ENCODE measurements around the gene HTR2B.
A peak's percentile ranks its signal among the peaks of the same experiment; 100 is the strongest.
"Not testable (repeated sequence)": the region's sequence is repeated elsewhere in the genome, so short reads cannot be mapped to it uniquely, and the experiment has no call there.

The HTR2B gene

DNA sequence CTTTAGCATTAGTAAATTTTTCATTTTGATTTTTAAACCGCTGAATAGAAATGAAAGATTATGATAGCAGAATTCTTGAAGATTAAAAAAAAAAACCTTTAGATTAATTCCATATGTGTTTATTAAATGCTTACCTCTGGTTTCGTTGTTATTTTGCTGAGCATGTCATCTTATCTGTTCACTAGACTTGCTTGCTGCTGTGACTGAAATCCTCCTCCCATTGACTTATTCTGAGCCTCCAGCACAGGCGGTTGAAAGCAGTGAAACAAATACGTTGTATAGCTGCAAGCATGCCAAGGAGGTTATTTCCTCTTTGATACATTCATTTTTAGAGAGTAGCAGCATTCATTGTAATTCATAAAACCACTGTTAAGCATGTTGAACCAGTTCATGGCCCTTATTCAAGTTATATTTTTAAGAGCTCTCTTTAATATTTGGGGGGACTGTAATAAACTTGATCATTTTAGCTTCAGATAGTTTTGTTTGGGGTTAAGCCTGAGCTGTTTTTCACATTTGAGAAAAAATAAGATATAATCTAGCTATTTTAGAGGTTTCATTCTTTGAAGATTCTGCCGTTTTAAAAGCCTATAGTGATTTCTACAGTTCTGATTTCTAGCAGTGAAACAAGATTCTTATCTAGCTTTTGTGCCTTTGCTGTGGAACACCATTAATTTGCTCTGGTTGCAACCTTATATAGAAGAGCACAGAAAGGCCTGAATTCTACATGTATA lies at the start of gene HTR2B:
Gene HTR2B (minus strand): TSS at position 205 of the 731 bp plus-strand sequence. CDS start 1,278 bp downstream, outside the sequence.
- no peak for DNase-seq

- no peak for DNase-seq
Observed at GRCh38 chr2:231174211-231174651, 49.4 kb upstream of the HTR2B start.

GRCh38 chr2:231172025-231172424 lies 47.2 kb upstream of the HTR2B start:
- no peak for DNase-seq

DNA sequence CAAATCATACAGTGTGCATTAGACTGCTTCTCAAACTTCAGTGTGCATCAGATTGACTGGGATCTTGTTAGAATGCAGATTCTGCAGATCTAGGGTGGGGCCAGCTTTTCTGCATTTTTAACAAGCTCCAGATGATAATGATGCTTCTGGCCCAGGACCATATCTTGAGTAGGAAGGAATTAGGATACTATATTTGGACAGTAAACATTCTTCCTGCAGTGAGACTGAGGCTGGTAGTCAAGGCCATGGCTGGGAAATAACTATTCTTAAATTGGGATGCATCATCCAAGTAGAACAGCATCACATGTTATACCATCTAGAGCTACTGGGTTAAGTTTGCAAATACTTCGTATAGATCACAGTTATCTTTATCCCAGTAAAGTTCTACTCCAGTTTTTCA lies 45.2 kb upstream of the HTR2B start:
- no peak for DNase-seq

GRCh38 chr2:231169488-231169887 lies 44.6 kb upstream of the HTR2B start:
- DNase-seq = no peak

GRCh38 chr2:231168460-231169139 lies 43.8 kb upstream of the HTR2B start:
- no peak for DNase-seq

- no peak for DNase-seq
Observed at GRCh38 chr2:231167745-231168459, 43.1 kb upstream of the HTR2B start.

GRCh38 chr2:231163414-231164095 lies 38.7 kb upstream of the HTR2B start:
- DNase-seq = no peak

DNA sequence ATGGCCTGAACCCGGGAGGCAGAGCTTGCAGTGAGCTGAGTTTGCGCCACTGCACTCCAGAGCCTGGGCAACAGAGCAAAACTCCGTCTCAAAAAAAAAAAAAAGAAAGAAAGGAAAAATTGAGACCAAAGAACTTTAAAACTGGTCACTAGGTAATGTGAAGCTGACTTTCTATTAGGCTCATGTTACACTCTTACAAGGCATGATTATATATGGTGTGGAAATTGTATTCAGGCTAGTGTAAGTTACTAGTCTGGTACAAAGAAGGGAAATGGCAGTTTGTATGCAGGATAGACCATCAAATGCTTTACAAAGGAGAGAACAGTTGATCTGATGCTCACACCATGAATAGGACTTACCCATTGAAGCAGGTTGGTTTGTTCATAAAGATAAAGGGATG lies 38.2 kb upstream of the HTR2B start:
- no peak for DNase-seq

DNA sequence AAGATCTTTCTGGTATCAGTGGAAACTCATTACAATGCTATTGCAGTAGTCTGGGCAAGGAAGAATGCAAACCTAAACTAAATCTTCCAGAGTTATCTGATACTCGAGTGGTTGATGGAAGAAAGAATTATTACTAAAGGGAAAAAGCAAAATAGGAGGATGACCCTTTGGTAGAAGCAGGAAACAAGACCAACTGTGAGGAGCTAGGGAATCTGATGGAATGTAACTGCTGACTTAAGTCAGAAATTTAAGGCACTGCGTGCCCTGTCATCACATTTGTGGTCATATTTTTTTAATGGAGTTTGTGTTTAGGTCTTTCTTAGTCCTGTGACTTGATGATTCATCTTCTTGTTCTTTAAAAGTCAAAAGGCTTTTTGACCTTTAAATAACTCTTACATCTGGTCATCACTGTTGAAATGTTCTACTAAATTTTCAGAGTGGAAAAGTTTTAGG lies 37.1 kb upstream of the HTR2B start:
- no peak for DNase-seq

DNA sequence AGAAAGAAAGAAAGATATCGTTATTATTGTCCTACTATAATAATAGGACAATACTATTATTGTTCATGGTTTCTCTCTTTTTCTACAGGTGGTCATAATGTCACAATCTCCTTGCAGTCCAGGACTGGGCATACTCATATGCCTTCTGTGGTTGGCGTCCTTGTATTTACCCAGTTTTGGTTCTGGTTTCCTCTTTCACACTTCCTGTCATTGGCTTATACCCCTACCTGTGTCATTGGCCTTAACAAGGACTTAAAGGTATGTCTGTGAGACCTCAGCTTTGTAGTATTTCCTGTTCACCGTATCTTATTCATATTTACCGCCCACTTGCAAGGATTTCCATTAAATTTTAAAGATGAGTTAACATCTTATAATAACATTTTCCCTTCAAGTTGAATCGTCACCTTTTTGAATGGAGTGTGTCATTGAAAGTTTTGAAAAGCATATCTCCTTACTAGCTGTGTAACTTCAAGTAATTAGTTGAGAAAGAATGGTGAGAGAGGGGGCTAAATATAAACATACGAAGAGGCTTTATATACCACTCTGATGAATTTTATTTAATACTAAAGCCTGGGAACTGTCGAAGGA lies 36.5 kb upstream of the HTR2B start:
- DNase-seq = no peak

DNA sequence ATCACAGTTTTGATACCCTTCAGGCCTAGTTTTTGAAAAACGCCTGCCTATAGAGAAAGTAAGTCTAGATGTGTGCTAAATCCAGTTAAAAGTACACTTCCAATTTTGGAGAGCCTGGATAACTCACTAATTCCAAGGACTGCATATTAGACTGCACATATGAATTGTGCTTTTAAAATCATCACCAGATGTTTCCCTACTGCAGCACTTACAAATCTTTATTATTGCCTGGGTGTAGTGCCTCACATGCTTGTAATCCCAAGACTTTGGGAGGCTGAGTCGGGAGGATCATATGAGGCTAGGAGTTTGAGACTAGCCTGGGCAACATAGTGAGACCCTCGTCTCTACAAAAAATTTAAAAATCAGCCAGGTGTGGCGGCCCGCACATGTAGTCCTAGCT lies 35.9 kb upstream of the HTR2B start:
- no peak for DNase-seq

GRCh38 chr2:231159306-231159705 lies 34.5 kb upstream of the HTR2B start:
- no peak for DNase-seq

GRCh38 chr2:231152800-231153557 lies 28.1 kb upstream of the HTR2B start:
- no peak for DNase-seq

- no peak for DNase-seq
Observed at GRCh38 chr2:231146665-231147064, 21.8 kb upstream of the HTR2B start.

GRCh38 chr2:231144896-231145295 lies 20.1 kb upstream of the HTR2B start:
- DNase-seq = no peak

- DNase-seq = not testable (repeated sequence)
Observed at GRCh38 chr2:231140808-231141207, 16.0 kb upstream of the HTR2B start.

GRCh38 chr2:231139796-231140195 lies 15.0 kb upstream of the HTR2B start:
- no peak for DNase-seq

GRCh38 chr2:231138699-231139098 lies 13.9 kb upstream of the HTR2B start:
- peak; percentile 44 for DNase-seq

DNA sequence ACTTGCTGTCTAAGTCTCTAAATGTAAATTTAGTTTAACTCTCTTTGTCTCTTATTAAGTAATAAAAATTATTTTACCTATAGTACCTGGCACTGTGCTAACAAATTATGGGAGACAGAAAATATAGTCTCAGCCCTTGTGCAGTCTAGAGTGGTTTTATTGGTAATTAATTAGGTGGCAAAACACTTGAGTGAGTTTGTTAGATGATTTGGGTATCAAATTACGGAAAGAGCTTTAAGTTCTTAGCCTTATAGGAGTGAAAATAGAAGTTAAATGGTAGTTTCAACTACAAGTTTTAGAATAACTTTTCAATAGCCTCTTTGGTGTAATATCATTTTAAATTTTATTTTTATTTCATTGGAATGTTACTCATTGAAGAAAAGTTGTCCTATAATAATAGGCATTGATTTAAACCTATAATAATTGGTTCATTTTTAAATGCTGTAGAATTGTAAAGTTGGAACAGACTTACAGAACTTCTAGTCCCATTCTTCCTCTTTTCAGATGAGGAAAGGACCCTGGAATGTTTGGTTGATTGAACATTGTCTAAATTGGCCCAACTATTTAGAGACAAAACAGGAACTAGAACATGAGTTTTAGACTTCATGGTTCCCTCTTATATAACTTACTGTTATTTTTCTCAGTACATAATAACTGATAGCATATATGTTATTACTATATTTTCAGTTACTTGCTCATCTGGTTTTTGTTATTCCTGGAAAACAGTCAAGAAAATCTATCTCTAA lies 10.2 kb upstream of the HTR2B start:
- DNase-seq = peak; percentile 1
